Cardiac muscle cell (in vitro differentiated cells and primary cell): ENCODE results near the gene KCNS1. TPM values are rescaled to one million over a fixed set of nuclear protein-coding genes. Genes with fewer than 3 reads are reported as not detected.
A peak's percentile ranks its signal among the peaks of the same experiment; 100 is the strongest.

Source experiments
- DNase-seq, 2 donors: peaks; one replicate each; pipeline versions ENCODE4 v3.0.0 to v3.0.0-alpha.2; 2010 to 2017; ENCODE audit warnings: low read depth in 1 of 2, low spot score in 1 of 2
- H3K27ac ChIP-seq: fragments of 200-600 bp; sonication (generic); 2 replicates; pipeline ENCODE4 v1.5.1; 2016
- H3K27me3 ChIP-seq: fragments of 200-600 bp; sonication (generic); 2 replicates; pipeline ENCODE4 v1.6.0; 2016; ENCODE audit warnings: control low read depth
- H3K36me3 ChIP-seq: fragments of 200-600 bp; sonication (generic); 2 replicates; pipeline ENCODE4 v1.5.1; 2016; ENCODE audit warnings: control low read depth
- H3K4me1 ChIP-seq: fragments of 200-600 bp; sonication (generic); 2 replicates; pipeline ENCODE4 v1.8.1; 2017; ENCODE audit warnings: low read depth, mild to moderate bottlenecking, mixed run types
- H3K4me3 ChIP-seq: fragments of 200-600 bp; sonication (generic); 2 replicates; pipeline ENCODE4 v1.5.1; 2016; ENCODE audit warnings: mild to moderate bottlenecking
- H3K9me3 ChIP-seq: fragments of 200-600 bp; sonication (generic); 2 replicates; pipeline ENCODE4 v1.5.1; 2017; ENCODE audit warnings: low read depth, mild to moderate bottlenecking, control low read depth
- polyA plus RNA-seq: library from polyadenylated mRNA; unstranded; fragments of >200 nt; fragmentation: Nextera tagmentation; extraction: Ambion mirVana; gene quantifications from 2 replicates; pipeline ENCODE4 v1.2.1, GENCODE V29; 2016
- total RNA-seq: library from RNA; depleted of rRNA; stranded (reverse); fragments of >200 nt; gene quantifications from 2 replicates; pipeline ENCODE4 v1.2.3, GENCODE V29; 2016
- TF ChIP-seq, protein P1 (sequence below): IDR thresholded peaks from 2 replicates; pipeline ENCODE4 v1.5.1; 2012; ENCODE audit warnings: low read depth, mild to moderate bottlenecking, low read length

KCNS1 gene
- total and polyA plus RNA-seq, 2 experiments from 2014 or later = not detected

DNA sequence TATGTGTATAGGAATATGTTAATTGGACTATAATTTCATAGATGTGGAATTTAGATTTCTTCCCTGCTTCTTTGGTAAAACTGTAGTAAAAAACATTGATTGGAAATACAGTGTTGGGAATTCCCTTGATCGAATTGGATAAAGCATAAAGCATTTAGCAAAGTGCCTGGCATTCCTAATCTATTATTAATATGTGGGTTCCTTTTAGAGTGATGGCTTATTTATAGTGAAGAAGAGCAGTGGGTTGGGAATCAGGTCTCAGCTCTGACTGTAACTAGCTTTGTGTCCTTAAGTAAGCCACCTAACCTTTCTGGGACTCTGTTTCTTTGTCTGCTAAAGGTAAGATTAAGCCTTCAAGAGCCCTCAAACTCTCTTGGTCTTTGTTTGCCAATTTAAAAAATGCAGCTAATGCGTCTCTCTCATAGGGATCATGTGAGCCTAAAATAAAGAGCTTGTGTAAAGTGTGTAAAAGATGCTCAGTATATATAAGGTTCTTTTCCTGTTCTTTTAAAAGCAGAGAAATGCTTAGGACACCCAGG, 53.3 kb downstream of the KCNS1 start:
- no peak for DNase-seq
- Histone ChIP-seq H3K4me3 (no peak overlapping the region), H3K36me3 (no peaks in the 10 kb centered on the region), H3K4me1 (peaks cover under 1% of the 10 kb centered on the region), H3K27ac (no peak overlapping the region), H3K27me3 (no peaks in the 10 kb centered on the region), H3K9me3 (no peaks in the 10 kb centered on the region)
- TF ChIP-seq, protein P1, sequence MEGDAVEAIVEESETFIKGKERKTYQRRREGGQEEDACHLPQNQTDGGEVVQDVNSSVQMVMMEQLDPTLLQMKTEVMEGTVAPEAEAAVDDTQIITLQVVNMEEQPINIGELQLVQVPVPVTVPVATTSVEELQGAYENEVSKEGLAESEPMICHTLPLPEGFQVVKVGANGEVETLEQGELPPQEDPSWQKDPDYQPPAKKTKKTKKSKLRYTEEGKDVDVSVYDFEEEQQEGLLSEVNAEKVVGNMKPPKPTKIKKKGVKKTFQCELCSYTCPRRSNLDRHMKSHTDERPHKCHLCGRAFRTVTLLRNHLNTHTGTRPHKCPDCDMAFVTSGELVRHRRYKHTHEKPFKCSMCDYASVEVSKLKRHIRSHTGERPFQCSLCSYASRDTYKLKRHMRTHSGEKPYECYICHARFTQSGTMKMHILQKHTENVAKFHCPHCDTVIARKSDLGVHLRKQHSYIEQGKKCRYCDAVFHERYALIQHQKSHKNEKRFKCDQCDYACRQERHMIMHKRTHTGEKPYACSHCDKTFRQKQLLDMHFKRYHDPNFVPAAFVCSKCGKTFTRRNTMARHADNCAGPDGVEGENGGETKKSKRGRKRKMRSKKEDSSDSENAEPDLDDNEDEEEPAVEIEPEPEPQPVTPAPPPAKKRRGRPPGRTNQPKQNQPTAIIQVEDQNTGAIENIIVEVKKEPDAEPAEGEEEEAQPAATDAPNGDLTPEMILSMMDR = no peak

DNA sequence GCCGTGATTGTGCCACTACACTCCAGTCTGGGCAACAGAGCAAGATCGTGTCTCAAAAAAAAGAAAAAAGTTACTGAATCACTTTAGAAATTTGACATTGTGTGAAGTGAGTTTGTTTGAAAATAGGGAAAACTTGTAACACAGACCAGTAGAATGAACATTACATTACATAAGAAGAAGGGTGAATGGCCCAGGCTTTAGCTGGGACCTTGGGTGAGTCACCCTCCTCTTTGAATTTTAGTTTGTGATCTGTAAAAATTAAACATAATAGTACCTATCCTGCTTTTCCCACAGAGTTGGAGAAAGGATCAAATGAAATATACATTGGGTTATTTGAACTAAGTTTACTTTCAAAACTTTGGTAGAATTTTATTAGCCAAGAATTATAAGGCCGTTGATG, 56.3 kb downstream of the KCNS1 start:
- no peak overlapping the region for H3K27ac ChIP-seq
- no peaks in the 10 kb centered on the region for H3K27me3 ChIP-seq
- no peaks in the 10 kb centered on the region for H3K9me3 ChIP-seq
- no peak overlapping the region for H3K4me3 ChIP-seq
- no peak for DNase-seq
- TF ChIP-seq, protein P1 = no peak
- H3K36me3 ChIP-seq = no peaks in the 10 kb centered on the region
- no peaks in the 10 kb centered on the region for H3K4me1 ChIP-seq

DNA sequence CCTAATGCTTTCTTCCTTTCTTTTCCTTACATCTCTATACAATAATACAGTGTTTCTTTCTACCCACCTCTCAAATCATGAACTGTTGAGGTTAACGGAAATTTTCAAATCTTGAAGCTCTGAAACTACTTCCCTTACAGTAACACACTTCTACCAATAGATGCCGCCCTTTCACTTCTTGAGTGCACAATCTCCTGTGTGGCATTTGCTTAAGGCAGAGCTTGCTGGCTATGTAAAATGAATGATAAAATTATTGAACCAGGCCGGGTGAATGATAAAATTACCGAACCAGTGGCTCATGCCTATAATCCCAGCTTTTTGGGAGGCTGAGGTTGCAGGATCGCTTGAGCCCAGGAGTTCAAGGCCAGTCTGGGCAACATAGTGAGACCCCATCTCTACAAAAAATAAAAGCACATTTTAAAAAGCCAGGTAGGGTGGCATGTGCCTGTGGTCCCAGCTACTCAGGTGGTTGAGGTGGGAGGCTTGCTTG, 56.8 kb downstream of the KCNS1 start:
- DNase-seq = peak; percentile 79 to 92
- H3K27ac ChIP-seq = no peak overlapping the region

DNA sequence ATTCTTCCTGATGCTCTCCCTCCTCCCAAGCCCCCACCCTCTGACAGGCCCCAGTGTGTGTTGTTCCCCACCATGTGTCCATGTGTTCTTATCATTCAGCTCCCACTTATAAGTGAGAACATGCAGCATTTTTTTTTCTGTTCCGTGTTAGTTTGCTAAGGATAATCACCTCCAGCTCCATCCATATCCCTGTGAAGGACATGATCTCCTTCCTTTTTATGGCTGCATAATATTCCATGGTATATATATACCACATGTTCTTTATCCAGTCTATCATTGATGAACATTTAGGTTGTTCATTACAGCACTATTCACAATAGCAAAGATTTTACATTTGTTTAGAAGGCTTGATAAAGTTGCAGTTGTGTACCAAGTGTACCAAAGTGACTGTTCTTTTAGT, 57.9 kb downstream of the KCNS1 start:
- no peaks in the 10 kb centered on the region for H3K4me1 ChIP-seq
- no peaks in the 10 kb centered on the region for H3K9me3 ChIP-seq
- no peaks in the 10 kb centered on the region for H3K27me3 ChIP-seq
- DNase-seq = no peak
- H3K36me3 ChIP-seq = no peaks in the 10 kb centered on the region
- TF ChIP-seq, protein P1 = no peak
- H3K27ac ChIP-seq = no peak overlapping the region
- no peak overlapping the region for H3K4me3 ChIP-seq

More for the DNA sequence above, 56.8 kb downstream of the KCNS1 start:
- no peaks in the 10 kb centered on the region for H3K9me3 ChIP-seq
- no peak overlapping the region for H3K4me3 ChIP-seq
- H3K27me3 ChIP-seq = no peaks in the 10 kb centered on the region
- H3K4me1 ChIP-seq = no peaks in the 10 kb centered on the region
- no peaks in the 10 kb centered on the region for H3K36me3 ChIP-seq
- TF ChIP-seq, protein P1 = peak; percentile 88

Other genes with a start within 250 kb of the KCNS1 start
- gene YWHAB, start 215.4 kb downstream of the KCNS1 start, total RNA-seq = 66.0 and 66.8 TPM in 2 replicates
- 167 and 242 TPM in 2 replicates for gene YWHAB, start 215.4 kb downstream of the KCNS1 start, polyA plus RNA-seq
- gene PABPC1L, start 191.1 kb downstream of the KCNS1 start, total RNA-seq = 15.3 and 36.0 TPM in 2 replicates
- 14.9 and 17.2 TPM in 2 replicates for gene PABPC1L, start 191.1 kb downstream of the KCNS1 start, polyA plus RNA-seq
- 79.2 and 80.0 TPM in 2 replicates for gene TOMM34, start 140.7 kb downstream of the KCNS1 start, total RNA-seq
- 107 and 130 TPM in 2 replicates for gene TOMM34, start 140.7 kb downstream of the KCNS1 start, polyA plus RNA-seq
- 9.7 and 16.0 TPM in 2 replicates for gene STK4, start 134.6 kb downstream of the KCNS1 start, total RNA-seq
- 18.0 and 19.1 TPM in 2 replicates for gene STK4, start 134.6 kb downstream of the KCNS1 start, polyA plus RNA-seq
- not detected in 2 replicates for gene WFDC5, start 14.0 kb upstream of the KCNS1 start, total RNA-seq
- gene WFDC5, start 14.0 kb upstream of the KCNS1 start, polyA plus RNA-seq = not detected in 2 replicates
- not detected in 2 replicates for gene WFDC12, start 23.3 kb upstream of the KCNS1 start, total RNA-seq
- not detected in 2 replicates for gene WFDC12, start 23.3 kb upstream of the KCNS1 start, polyA plus RNA-seq
- gene PI3, start 73.8 kb upstream of the KCNS1 start, total RNA-seq = not detected in 2 replicates
- not detected in 2 replicates for gene PI3, start 73.8 kb upstream of the KCNS1 start, polyA plus RNA-seq
- not detected in 2 replicates for gene SEMG1, start 105.9 kb upstream of the KCNS1 start, total RNA-seq
- not detected in 2 replicates for gene SEMG1, start 105.9 kb upstream of the KCNS1 start, polyA plus RNA-seq
- gene SEMG2, start 120.2 kb upstream of the KCNS1 start, total RNA-seq = not detected in 2 replicates
- not detected in 2 replicates for gene SEMG2, start 120.2 kb upstream of the KCNS1 start, polyA plus RNA-seq
- not detected in 2 replicates for gene SLPI, start 153.4 kb upstream of the KCNS1 start, total RNA-seq
- gene SLPI, start 153.4 kb upstream of the KCNS1 start, polyA plus RNA-seq = 6.0 TPM in 1 of 2 replicates, not detected in the other
- not detected in 2 replicates for gene RBPJL, start 205.7 kb upstream of the KCNS1 start, total RNA-seq
- gene RBPJL, start 205.7 kb upstream of the KCNS1 start, polyA plus RNA-seq = not detected in 2 replicates
- gene MATN4, start 207.2 kb upstream of the KCNS1 start, total RNA-seq = not detected in 2 replicates
- not detected in 2 replicates for gene MATN4, start 207.2 kb upstream of the KCNS1 start, polyA plus RNA-seq
- gene SDC4, start 247.3 kb upstream of the KCNS1 start, total RNA-seq = 36.0 and 55.7 TPM in 2 replicates
- 35.4 and 74.4 TPM in 2 replicates for gene SDC4, start 247.3 kb upstream of the KCNS1 start, polyA plus RNA-seq